Measurements from ENCODE around the gene DAPK3. TPM values are rescaled to one million over a fixed set of nuclear protein-coding genes. Genes with fewer than 3 reads are reported as not detected.

The DAPK3 gene
- total RNA-seq, 1 experiment from 2014 or later, result 121 TPM

GRCh38 chr19:4016486-4016885, 45.6 kb upstream of the DAPK3 start:
- Histone ChIP-seq H3K4me2 (ENCODE audit: insufficient read depth, insufficient read length, low read length) (no peak overlapping the region), H4K20me1 (ENCODE audit: control insufficient read depth, insufficient read depth, insufficient read length) (no peaks in the 10 kb centered on the region), H3K9me3 (ENCODE audit: control insufficient read depth, low read depth, low read length) (no peaks in the 10 kb centered on the region), H3K9ac (ENCODE audit: extremely low read depth, insufficient read length, low read length) (no peak overlapping the region), H2BK120ac (ENCODE audit: low read depth, low read length, poor library complexity, severe bottlenecking) (no peak overlapping the region), H4K5ac (ENCODE audit: insufficient read length, low read depth, low read length) (no peak overlapping the region), H4K8ac (replicated peaks; ENCODE audit: insufficient read length, low read depth, low read length) (no peak overlapping the region), H3K27ac (ENCODE audit: insufficient read length, low read depth, low read length) (no peak overlapping the region), H2AK5ac (ENCODE audit: insufficient read length, low read length) (no peak overlapping the region), H3K27me3 (ENCODE audit: insufficient read depth, low read length) (no peaks in the 10 kb centered on the region), H2BK15ac (ENCODE audit: low read depth, low read length) (no peak overlapping the region), H2BK5ac (ENCODE audit: insufficient read length, low read length) (no peak overlapping the region), H4K91ac (ENCODE audit: insufficient read length, low read depth, low read length) (no peak overlapping the region), H3T11ph (ENCODE audit: low read length) (no peak overlapping the region), H3K79me2 (ENCODE audit: insufficient read depth, low read length) (peaks cover 9% of the 10 kb centered on the region; the same call in 1 of the 2 replicates), H3K14ac (ENCODE audit: insufficient read depth, low read length) (no peak overlapping the region), H3K23ac (ENCODE audit: insufficient read length, low read depth, low read length) (no peak overlapping the region), H2BK20ac (ENCODE audit: low read depth, low read length, poor library complexity, severe bottlenecking) (no peak overlapping the region), H2BK12ac (ENCODE audit: insufficient read length, low read depth, low read length) (no peak overlapping the region), H2AFZ (ENCODE audit: low read length) (no peak overlapping the region), H3K18ac (ENCODE audit: insufficient read length, low read depth, low read length) (no peak overlapping the region), H3K56ac (ENCODE audit: insufficient read length, low read depth, low read length) (no peak overlapping the region), H3K79me1 (ENCODE audit: insufficient read depth, low read depth, low read length, poor library complexity, severe bottlenecking) (peaks cover 13% of the 10 kb centered on the region), H3K4ac (ENCODE audit: low read depth, low read length) (no peak overlapping the region), H3K23me2 (ENCODE audit: insufficient read length, low read depth, low read length, poor library complexity, severe bottlenecking) (no peaks in the 10 kb centered on the region), H3K4me1 (ENCODE audit: insufficient read depth, low read length) (no peaks in the 10 kb centered on the region)
- Mint-ChIP-seq H3K27me3 (ENCODE audit: low read depth) (no peaks in the 10 kb centered on the region), H3K4me1 (peaks cover 0 to 11% of the 10 kb centered on the region in 2 experiments; a peak in 2 of 4 replicates), H3K4me3 (no peak overlapping the region), H3K36me3 (ENCODE audit: insufficient read depth in 1 of 3, low read depth in 3 of 3) (peaks cover 9 to 34% (median 28%) of the 10 kb centered on the region in 3 experiments; a peak in 6 of 7 replicates), H3K27ac (peak overlapping the region in 1 of 3 experiments; percentile 90; a peak in 2 of 7 replicates), H3K9me3 (no peaks in the 10 kb centered on the region)
- no peak for TF ChIP-seq CTCF (conservative IDR thresholded peaks at IDR 0.05)
- DNase-seq, result no peak
- whole genome bisulfite sequencing (ENCODE audit: extremely low coverage, insufficient read length, low lambda C conversion rate), result no CpG with 5 or more reads among the region's 12 CpGs
